ENCODE data around the gene FRG2B.
"Not testable (repeated sequence)": the region's sequence is repeated elsewhere in the genome, so short reads cannot be mapped to it uniquely, and the experiment has no call there.

Gene FRG2B

GRCh38 chr10:133626695-133627094 lies at the start of gene FRG2B:
TSS of gene FRG2B (minus strand) at chr10:133626795. CDS start at chr10:133626742, 53 bp downstream.
- DNase-seq: not testable (repeated sequence)

DNA sequence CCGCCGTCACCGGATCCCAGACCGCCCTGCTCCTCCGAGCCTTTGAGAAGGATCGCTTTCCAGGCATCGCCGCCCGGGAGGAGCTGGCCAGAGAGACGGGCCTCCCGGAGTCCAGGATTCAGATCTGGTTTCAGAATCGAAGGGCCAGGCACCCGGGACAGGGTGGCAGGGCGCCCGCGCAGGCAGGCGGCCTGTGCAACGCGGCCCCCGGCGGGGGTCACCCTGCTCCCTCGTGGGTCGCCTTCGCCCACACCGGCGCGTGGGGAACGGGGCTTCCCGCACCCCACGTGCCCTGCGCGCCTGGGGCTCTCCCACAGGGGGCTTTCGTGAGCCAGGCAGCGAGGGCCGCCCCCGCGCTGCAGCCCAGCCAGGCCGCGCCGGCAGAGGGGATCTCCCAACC lies 40.9 kb upstream of the FRG2B start:
- DNase-seq: not testable (repeated sequence)

DNA sequence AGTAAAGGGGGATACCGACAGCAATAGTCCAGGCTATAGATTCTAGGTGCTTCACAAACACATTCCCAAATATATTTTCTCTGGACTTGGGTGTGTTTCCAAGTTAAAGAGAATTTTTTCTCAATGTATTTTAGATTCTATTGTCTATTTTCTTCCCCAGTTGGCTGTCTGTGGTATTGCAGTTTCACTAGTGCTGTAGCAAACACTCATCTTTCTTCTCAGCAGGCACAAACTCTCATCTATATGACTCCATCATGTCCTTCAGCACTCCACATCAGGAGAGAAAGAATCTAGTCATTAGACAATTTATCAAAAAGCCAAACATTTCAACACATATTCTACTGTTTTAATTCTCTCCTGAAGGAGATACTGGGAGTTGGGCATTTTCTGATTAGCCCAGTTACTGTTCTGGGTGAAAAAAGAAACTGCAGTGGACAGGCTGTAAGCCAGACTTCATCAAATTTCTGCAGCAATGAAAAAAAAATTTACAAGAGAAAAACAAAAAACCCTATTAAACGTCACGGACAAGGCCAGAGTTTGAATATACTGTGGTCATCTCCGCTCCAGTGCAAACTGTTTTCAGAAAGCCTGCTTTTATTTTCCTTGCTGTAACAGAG lies 37.1 kb upstream of the FRG2B start:
- DNase-seq: not testable (repeated sequence)

GRCh38 chr10:133661122-133661521 lies 34.5 kb upstream of the FRG2B start:
- not testable (repeated sequence) for DNase-seq

DNA sequence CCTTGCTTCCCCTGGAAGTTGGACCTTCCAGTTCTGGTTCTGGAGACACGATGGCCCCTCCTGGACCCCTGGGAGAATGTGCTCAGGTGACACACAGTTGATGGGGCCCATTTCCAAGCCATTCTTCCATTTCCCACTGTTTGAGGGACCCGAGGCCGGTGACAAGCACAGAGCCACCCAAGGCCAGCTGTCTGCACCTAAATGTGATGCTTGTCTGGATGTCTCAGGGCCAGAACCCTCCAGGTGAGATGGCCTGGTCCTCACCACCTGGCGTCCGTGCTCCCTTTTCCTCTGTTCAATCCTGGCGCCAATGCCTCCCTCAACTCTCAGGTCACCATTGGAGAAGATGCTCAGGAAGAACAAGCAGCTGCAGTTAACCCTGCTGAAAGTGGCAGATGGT lies 33.9 kb upstream of the FRG2B start:
- not testable (repeated sequence) for DNase-seq

GRCh38 chr10:133657276-133657675 lies 30.7 kb upstream of the FRG2B start:
- not testable (repeated sequence) for DNase-seq

GRCh38 chr10:133648872-133649455 lies 22.4 kb upstream of the FRG2B start:
- DNase-seq: not testable (repeated sequence)

GRCh38 chr10:133647075-133647748 lies 20.6 kb upstream of the FRG2B start:
- DNase-seq: not testable (repeated sequence)

GRCh38 chr10:133637846-133638235 lies 11.2 kb upstream of the FRG2B start:
- not testable (repeated sequence) for DNase-seq

DNA sequence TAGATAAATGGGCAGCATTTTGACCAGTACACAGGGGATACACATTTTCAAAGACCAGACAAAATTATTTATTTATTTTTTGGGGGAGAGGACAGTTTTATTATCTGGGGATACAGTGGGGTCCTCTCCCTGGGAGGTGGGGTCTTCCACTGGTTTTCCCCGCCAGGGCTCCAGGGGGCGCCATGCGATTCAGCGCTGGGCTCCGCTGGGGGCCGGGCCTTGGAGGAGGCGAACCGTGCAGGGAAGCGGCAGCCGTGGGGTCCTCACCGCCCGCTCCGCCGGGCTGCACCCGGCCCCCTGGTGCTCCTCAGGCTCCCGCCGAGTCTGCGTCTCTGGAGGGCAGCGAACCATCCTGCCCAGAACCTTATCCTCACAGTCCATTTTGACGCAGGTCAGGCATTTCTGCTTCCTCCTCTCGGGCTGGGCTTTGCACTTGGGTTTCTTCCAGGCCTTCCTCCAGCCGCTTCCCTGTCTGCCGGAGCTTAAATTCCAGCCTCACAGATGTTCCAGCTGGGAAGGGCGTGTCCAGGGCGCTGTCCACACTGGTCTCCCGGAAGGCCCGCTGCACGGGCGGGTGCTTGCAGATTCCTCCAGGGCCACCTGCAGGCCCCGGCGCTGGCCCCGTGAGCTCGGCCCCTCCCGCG lies 10.7 kb upstream of the FRG2B start:
- DNase-seq: not testable (repeated sequence)

DNA sequence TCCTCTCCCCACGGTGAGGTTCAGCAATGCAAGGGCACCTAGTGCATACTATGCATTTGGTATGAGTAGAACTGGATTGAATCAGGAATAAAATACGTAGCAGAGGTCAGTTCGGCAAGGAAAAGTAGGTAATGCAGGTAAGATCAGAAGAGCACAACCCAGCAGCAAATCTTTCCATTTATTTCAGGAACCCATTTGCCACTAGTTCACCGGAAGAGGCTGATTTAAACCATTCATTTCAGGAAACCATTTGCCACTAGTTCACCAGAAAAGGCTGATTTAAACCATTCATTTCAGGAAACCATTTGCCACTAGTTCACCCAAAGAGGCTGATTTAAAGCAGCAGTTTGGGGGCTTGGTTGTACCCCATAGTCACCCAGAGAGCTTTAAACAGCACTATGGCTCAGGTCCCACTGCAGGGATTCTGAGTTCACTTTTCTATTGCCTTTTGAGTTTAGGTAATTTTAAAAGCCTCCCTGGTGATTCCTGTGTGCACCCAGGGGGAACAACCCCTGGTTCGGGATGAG lies 4.2 kb upstream of the FRG2B start:
- not testable (repeated sequence) for DNase-seq

- not testable (repeated sequence) for DNase-seq
Observed at GRCh38 chr10:133622544-133622943, 4.1 kb downstream of the FRG2B start.

DNA sequence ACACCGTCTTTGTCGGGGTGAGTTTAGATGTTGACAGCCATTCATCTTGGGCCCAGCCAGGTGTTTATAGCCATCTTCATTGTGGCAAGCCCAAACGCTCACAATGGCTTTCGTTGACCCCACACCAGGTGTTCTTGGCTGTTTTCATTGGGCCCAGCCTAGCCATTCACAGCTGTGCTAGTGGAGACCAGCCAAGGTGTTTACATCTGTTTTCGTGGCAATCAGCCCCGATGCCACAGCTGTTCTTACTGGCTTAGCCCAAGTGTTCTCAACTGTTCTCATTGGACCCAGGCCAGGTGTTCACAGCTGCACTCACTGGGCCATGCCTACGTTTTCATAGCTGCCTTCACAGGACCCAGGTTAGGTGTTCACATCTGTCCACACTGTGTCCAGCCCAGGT lies 7.7 kb downstream of the FRG2B start:
- DNase-seq: no peak

GRCh38 chr10:133617196-133617595 lies 9.4 kb downstream of the FRG2B start:
- no peak for DNase-seq

GRCh38 chr10:133616371-133617130 lies 10.0 kb downstream of the FRG2B start:
- no peak for DNase-seq

DNA sequence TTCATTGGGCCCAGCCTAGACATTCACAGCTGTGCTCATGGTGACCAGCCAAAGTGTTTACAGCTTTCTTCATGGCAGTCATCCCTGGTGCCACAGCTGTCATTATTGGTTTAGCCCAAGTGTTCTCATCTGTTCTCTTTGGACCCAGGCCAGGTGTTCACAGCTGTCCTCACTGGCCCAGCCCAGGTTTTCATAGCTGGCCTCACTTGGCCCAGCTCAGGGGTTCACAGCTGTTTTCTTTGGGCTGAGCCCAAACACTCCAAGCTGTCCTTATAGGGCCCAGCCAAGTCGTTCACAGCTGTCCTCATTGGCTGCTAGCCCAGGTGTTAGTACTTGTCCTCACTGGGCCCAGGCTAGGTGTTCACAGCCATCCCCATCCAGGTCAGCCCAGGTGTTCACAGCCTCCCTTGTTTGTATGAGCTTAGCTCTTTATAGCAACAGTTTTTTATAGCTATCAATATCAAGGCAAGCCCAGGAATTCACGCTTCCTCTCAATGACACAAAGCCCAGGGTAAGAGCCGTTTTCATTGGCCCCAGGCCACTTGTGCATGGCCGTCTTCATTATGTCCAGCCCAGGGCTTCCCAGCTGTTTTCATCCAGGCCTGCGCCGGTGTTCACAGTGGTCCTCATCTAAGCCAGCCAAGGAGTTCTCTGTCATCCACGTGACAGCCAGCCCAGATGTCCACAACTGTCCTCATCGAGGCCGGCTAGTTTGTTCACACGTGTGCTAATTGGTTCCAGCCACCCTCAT lies 11.6 kb downstream of the FRG2B start:
- no peak for DNase-seq

DNA sequence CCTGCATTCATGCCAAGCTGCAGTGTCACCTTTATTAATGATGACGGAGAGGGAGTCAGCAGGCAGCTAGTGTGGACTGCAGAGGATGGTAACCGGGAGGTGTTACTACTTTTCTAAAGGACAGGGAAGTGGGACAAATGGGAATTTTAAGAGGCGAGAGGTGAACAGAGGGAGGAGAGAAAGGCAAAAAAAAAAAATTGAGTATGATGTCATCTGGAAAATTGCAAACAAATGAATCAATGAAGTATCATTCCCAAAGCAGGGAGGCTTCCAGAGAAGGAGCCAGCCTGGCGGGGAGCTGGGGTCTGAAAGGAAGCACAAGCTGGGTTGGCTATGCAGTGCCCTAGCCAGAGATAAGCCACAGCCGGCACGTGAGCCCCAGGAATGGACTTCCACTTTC lies 12.9 kb downstream of the FRG2B start:
- DNase-seq: no peak

- no peak for DNase-seq
Observed at GRCh38 chr10:133611079-133611478, 15.5 kb downstream of the FRG2B start.

- DNase-seq: no peak
Observed at GRCh38 chr10:133608855-133609254, 17.7 kb downstream of the FRG2B start.

DNA sequence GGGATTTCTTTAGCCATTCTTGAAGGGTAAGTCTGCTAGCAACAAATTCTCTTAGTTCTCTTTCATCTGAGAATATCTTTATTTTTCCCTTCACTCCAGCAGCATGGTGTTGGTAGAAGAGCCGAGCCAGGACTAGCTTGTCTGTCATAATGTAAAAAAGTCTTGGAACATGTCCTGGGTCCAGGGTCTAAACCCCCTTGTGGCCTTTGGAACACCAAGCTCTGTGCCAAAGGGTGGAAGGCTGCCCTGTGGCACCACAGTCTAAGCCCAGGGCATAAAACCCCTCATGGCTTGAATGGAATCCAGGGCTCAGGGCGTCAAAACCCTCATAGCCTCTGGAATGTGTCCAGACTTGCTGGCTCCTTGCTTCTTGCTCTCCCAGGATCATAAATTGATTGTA lies 23.2 kb downstream of the FRG2B start:
- DNase-seq: not testable (repeated sequence)

GRCh38 chr10:133600657-133601056 lies 25.9 kb downstream of the FRG2B start:
- DNase-seq: no peak

DNA sequence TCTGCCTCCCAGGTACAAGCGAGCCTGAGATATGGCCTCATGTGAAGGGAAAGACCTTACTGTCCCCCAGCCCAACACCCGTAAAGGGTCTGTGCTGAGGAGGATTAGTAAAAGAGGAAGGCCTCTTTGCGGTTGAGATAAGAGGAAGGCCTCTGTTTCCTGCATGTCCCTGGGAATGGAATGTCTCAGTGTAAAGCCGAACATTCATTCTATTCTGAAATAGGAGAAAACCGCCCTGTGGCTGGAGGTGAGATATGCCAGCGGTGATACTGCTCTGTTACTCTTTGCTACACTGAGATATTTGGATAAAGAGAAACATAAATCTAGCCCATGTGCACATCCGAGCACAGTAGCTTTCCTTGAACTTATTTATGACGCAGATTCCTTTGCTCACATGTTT lies 26.7 kb downstream of the FRG2B start:
- not testable (repeated sequence) for DNase-seq

Data from stimulated activated CD4-positive, alpha-beta T cell treated with anti-CD3 and anti-CD28 coated beads, Interleukin-2, amount 100 ng/mL, for 48 hours (primary cell).